ENCODE results near the gene CSN1S1.
"Not testable (repeated sequence)": the region's sequence is repeated elsewhere in the genome, so short reads cannot be mapped to it uniquely, and the experiment has no call there.

Gene CSN1S1, protein sequence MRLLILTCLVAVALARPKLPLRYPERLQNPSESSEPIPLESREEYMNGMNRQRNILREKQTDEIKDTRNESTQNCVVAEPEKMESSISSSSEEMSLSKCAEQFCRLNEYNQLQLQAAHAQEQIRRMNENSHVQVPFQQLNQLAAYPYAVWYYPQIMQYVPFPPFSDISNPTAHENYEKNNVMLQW

DNA sequence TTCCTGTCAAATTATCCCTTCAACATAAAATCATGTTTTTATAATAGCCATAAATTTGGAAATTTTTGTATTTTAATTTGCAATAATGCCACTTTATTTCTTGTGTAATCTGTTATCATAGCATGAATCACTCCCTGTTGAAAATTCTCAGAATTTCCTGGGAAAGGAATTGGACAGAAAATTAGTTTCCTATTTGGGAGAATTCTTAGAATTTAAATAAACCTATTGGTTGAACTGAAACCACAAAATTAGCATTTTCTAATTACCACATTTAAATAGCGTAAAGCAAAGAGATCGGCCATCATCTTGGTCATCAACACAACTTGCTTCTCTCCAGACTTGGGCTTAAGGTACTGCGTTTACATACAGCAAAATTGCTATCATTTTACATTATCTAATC is at the start of gene CSN1S1:
Gene CSN1S1, plus strand, starts transcription at position 301 of the 400 bp plus-strand sequence. CDS start 1,488 bp downstream, outside the sequence.
- DNase-seq = no peak

- DNase-seq = peak; percentile 6
These were observed 49.6 kb upstream of the CSN1S1 start for GRCh38 chr4:69881173-69881773.

- no peak for DNase-seq
These were observed 48.7 kb upstream of the CSN1S1 start for GRCh38 chr4:69882150-69882549.

- DNase-seq = no peak
These were observed 42.5 kb upstream of the CSN1S1 start for GRCh38 chr4:69888336-69888735.

DNA sequence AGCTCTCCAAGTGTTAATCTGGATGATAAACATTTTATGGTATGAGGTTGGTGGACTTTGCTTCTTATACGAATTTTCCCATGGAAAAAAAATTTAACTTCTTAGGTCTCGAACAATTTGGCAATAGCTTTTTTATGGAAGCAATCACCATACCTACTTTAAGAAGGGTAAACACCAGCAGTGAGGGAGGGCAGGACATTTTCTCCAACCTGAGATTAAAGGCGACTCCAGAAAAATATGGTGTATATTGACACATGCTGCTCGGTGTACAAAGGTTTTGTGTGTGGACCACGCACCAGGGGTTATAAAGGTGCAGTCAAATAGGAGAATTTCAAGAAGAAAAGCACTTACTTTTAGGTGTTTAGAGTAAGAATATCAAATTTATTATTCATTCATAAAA is 36.7 kb upstream of the CSN1S1 start:
- DNase-seq = no peak

DNA sequence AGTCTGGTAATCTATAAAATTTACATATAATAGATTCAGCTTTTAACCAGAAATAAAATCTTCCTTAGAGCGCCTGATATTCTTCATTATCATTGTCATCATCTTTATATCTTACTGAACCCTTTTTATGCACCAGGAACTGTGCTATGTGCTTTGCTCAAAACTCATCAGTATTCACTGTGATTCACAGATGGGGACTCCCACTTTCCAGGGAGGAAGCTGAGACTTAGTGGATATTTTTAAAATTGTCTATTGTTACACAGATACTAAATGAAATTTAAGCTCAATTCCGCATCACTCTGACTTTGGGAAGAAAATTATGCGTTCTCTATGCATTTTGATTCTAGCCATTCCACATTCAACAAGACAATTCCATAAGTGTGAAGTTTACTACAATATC is 36.1 kb upstream of the CSN1S1 start:
- DNase-seq = no peak

- DNase-seq = no peak
These were observed 34.2 kb upstream of the CSN1S1 start for GRCh38 chr4:69896530-69897116.

DNA sequence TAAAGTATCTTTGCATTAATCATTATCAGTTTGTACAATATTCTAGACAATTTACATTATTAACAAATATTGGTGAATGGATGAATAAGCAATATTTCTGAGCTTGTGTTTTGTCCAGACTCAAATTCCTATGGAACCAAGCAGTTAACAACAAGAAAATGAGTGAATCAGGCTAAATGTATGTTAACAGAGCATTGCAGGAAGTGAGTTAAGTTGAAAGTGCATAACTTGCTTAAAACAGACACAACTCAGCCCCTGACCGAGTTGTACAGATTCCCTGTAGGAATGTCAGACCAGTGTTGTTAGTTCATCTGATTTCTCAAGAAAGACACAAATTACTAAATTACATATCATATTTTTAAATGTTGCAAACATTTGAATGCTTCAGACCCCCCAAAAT is 23.7 kb upstream of the CSN1S1 start:
- DNase-seq = no peak

DNA sequence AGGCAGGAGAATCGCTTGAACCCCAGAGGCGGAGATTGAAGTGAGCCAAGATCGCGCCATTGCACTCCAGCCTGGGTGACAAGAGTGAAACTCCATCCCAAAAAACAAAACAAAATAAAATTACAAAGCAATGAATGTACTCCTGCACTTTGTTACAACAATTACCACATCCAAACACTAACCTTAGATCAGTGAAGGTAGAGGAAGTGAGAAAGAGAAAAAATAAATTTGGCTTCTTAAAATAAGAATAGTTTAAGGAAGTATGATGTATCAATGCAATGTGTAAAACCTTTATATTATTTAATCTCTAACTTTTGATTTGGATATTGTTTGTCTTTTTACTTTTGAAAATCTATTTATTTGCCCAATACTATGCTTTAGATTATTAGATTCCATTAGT is 21.7 kb upstream of the CSN1S1 start:
- no peak for DNase-seq

GRCh38 chr4:69910016-69910782 is 20.7 kb upstream of the CSN1S1 start:
- DNase-seq = no peak

DNA sequence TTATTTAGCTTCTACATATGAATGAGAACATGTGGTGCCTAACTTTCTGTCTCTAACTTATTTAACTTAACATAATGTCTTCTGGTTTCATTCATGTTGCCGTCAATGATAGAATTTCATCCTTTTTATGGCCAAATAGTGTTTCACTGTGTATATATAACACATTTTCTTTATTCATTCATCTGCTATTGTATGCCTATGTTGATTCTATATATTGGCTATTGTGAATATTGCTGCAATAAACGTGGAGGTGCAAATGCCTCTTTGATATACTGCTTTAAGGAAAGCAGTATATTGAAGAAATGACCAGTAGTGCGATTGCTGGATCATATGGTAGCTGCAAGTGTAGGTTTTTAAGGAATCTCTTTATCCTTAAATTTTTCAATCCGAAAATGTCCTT is 10.0 kb upstream of the CSN1S1 start:
- DNase-seq = no peak

DNA sequence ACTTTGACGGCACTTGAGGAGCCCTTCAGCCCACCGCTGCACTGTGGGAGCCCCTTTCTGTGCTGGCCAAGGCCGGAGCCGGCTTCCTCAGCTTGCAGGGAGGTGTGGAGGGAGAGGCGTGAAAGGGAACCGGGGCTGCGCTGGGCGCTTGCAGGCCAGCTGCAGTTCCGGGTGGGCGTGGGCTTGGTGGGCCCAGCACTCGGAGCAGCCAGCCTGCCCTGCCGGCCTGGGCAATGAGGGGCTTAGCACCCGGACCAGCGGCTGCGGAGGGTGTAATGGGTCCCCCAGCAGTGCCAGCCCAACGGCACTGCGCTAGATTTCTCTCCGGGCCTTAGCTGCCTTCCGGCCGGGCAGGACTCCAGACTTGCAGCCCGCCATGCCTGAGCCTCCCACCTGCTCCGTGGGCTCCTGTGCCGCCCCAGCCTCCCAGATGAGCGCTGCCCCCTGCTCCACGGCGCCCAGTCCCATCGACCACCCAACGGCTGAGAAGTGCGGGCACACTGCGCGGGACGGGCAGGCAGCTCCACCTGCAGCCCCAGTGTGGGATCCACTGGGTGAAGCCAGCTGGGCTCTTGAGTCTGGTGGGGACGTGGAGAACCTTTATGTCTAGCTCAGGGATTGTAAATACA is 7.0 kb upstream of the CSN1S1 start:
- DNase-seq = not testable (repeated sequence)

DNA sequence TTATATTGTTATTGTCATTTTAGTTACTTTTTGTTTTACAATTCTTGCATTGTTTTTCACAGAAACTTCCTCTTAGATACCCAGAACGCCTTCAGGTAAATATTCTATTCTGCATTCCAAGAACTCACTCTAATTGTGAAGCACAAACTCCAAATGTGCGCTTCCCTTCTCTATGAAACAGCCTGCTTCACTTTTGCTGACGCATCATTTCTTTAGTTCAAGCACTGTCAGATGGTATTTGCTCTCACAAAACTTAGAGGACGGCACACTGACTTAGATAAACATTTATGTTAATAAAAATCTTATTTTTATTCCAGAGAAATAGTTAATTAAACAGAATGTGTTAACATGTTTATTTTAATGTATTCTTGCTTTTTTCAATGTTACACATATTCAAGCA is 3.3 kb downstream of the CSN1S1 start:
- DNase-seq = no peak

DNA sequence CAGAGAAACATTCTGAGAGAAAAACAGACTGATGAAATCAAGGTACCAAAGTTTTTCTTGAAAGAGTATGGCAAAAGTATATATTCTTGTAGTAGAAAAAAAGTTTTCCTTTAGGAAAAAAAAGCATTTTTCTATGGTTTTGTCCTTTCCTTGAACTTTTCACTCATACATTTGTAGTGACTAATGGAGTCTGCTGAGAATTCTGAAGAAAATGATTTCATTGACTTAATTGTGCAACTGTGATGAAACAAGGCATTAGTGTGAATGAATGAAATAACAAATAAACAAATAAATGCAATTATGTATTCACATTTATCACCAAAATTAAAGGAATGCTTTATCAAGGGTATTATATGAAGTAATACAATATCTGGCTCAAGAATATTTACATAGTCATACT is 5.7 kb downstream of the CSN1S1 start:
- DNase-seq = no peak

DNA sequence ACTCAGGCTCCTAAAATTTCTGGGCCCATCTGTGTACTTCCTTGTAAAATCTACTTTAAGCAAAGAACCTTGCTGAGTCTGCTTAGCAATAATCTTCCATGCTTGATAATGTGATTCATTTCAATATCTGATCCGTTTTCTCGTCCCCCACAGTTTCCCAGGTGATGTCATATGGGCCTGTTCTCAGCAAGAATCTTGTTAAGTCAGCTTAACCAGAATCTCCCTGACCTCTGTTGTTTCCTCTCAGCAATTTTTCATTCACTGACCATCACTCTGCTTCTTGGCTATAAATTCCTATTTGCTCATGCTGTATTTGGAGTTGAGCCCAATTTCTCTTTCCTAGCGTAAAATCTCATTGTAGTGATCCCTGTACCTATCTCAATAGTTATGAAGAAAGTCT is 20.7 kb downstream of the CSN1S1 start:
- DNase-seq = no peak

- no peak for DNase-seq
These were observed 26.3 kb downstream of the CSN1S1 start for GRCh38 chr4:69957209-69957608.

DNA sequence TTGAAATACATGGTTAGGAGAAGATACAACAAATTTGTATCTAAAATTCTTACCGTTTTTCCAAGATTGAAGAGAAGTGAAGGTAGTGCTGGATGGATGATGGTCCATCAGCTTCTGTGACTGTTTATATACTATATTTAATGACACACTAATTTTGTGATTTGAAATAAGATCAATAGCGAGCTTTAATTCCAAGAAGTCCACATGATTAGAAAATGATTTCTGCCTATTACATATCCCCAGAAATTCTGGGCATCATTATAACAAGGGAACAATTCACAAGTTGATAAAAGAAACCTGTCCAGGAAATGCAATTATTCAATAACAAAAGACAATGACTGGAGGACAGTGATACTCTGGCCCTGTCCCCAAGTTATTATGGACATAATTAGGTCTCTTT is 34.8 kb downstream of the CSN1S1 start, which contains the start of gene CSN2:
Gene CSN2, minus strand, starts transcription at position 101 of the 400 bp plus-strand sequence. CDS start 4,733 bp downstream, outside the sequence.
- DNase-seq = no peak

DNA sequence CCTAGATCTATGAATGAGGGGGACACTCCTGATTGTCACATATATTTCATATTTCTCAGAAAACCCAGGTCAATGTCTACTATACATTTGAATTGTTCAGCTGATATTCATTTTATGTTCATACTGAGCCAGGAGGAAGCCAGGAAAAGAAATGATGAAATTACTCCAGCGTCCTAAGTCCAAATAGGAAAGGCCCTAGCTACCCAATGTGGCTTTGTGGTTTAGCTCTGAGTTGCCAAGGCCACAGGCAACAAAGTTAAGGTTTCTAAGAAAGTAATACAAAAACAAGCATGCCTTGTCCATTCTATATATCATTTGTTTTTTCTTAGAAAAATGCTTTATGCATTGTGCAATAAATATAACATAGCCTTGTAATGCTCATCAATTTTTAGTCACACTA is 39.2 kb downstream of the CSN1S1 start:
- DNase-seq = no peak

DNA sequence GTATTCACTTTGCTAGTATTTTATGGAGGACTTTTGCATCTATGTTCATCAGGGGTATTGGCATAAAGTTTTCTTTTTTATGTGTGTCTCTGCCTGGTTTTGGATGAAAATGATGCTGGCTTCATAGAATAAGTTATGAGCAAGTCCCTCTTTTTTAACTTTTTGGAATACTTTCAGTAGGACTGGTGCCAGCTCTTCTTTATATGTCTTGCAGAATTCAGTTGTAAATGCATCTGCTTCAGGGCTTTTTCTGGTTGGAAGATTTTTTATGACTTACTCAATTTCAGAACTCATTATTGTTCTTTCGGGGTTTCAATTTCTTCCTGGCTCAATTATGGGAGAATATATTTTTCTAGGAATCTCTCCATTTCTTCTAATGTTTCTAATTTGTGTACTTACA is 43.8 kb downstream of the CSN1S1 start:
- DNase-seq = no peak

- DNase-seq = no peak
These were observed 46.7 kb downstream of the CSN1S1 start for GRCh38 chr4:69977582-69977981.

- no peak for DNase-seq
These were observed 53.2 kb downstream of the CSN1S1 start for GRCh38 chr4:69984030-69984443.

- no peak for DNase-seq
These were observed 55.8 kb downstream of the CSN1S1 start for GRCh38 chr4:69986663-69987062.

- no peak for DNase-seq
These were observed 60.1 kb downstream of the CSN1S1 start for GRCh38 chr4:69991016-69991415.

Data from NCI-H1694 treated with DMSO at 0.1 percent for 48 hours (cell line).